Measurements from ENCODE around the gene VIPR2.

Gene VIPR2

GRCh38 chr7:159147687-159148086 is 3.0 kb upstream of the VIPR2 start:
- Histone ChIP-seq H2AFZ (ENCODE audit: low read depth, low read length) (no peak overlapping the region), H3K4me2 (ENCODE audit: insufficient read depth, low read length) (no peak overlapping the region), H3K79me2 (ENCODE audit: insufficient read depth, low read length) (peaks cover 18% of the 10 kb centered on the region), H3K9ac (ENCODE audit: low read depth, low read length) (no peak overlapping the region), H3K36me3 (ENCODE audit: insufficient read depth, low read length) (peaks cover 4% of the 10 kb centered on the region; the same call in 1 of the 2 replicates), H3K9me3 (ENCODE audit: insufficient read depth, low read length, severe bottlenecking) (no peaks in the 10 kb centered on the region), H3K4me3 (ENCODE audit: low read depth in 1 of 2, low read length in 2 of 2) (no peak overlapping the region), H4K20me1 (ENCODE audit: insufficient read depth, low read length) (peaks cover 4% of the 10 kb centered on the region; the same call in 1 of the 2 replicates), H3K27ac (ENCODE audit: low read length) (no peak overlapping the region), H3K4me1 (ENCODE audit: insufficient read depth, low read length) (peaks cover 13% of the 10 kb centered on the region), H3K27me3 (ENCODE audit: insufficient read depth, low read length, poor library complexity) (no peaks in the 10 kb centered on the region)
- DNase-seq, result no peak
- ATAC-seq (ENCODE audit: insufficient read depth, low read depth), result no peak
- no peak for TF ChIP-seq CTCF (IDR thresholded peaks at IDR 0.05; ENCODE audit: borderline replicate concordance, extremely low read depth, low read length, poor library complexity, severe bottlenecking)
- TF ChIP-seq EZH2 (IDR thresholded peaks at IDR 0.05; ENCODE audit: borderline replicate concordance, low read depth, low read length, severe bottlenecking), result no peak

DNA sequence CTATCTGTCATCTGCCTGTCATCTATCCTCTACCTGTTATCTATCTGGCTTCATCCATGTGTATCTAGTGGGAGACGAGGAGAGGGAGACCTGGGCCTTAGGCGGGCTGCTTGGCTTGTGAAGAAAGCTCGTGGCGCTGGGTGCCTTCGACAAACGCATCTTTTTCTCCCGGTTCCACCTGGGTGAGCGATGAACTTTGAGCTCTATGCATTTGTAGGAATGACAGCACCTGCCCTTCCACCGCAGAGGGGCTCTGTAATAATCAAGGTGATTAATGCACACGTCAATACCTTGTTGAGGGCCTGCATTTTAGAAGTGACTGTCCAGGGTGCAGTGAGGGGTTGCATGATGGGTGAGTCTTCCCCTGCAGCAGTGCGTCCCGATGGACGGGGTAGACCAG is 2.6 kb upstream of the VIPR2 start:
- no peak overlapping the region for H2AFZ ChIP-seq (ENCODE audit: low read depth, low read length)
- H3K4me2 ChIP-seq (ENCODE audit: insufficient read depth, low read length), result no peak overlapping the region
- no peak for DNase-seq
- peaks cover 18% of the 10 kb centered on the region for H3K4me1 ChIP-seq (ENCODE audit: insufficient read depth, low read length)
- no peak overlapping the region for H3K4me3 ChIP-seq (ENCODE audit: low read depth in 1 of 2, low read length in 2 of 2)
- H3K79me2 ChIP-seq (ENCODE audit: insufficient read depth, low read length), result peaks cover 22% of the 10 kb centered on the region
- no peak for TF ChIP-seq CTCF (IDR thresholded peaks at IDR 0.05; ENCODE audit: borderline replicate concordance, extremely low read depth, low read length, poor library complexity, severe bottlenecking)
- no peak for TF ChIP-seq EZH2 (IDR thresholded peaks at IDR 0.05; ENCODE audit: borderline replicate concordance, low read depth, low read length, severe bottlenecking)
- no peak overlapping the region for H3K9ac ChIP-seq (ENCODE audit: low read depth, low read length)
- H3K27ac ChIP-seq (ENCODE audit: low read length), result no peak overlapping the region
- H4K20me1 ChIP-seq (ENCODE audit: insufficient read depth, low read length), result peaks cover 4% of the 10 kb centered on the region; the same call in 1 of the 2 replicates
- peaks cover 6% of the 10 kb centered on the region for H3K36me3 ChIP-seq (ENCODE audit: insufficient read depth, low read length)
- no peaks in the 10 kb centered on the region for H3K27me3 ChIP-seq (ENCODE audit: insufficient read depth, low read length, poor library complexity)
- no peaks in the 10 kb centered on the region for H3K9me3 ChIP-seq (ENCODE audit: insufficient read depth, low read length, severe bottlenecking)
- ATAC-seq (ENCODE audit: insufficient read depth, low read depth), result no peak

DNA sequence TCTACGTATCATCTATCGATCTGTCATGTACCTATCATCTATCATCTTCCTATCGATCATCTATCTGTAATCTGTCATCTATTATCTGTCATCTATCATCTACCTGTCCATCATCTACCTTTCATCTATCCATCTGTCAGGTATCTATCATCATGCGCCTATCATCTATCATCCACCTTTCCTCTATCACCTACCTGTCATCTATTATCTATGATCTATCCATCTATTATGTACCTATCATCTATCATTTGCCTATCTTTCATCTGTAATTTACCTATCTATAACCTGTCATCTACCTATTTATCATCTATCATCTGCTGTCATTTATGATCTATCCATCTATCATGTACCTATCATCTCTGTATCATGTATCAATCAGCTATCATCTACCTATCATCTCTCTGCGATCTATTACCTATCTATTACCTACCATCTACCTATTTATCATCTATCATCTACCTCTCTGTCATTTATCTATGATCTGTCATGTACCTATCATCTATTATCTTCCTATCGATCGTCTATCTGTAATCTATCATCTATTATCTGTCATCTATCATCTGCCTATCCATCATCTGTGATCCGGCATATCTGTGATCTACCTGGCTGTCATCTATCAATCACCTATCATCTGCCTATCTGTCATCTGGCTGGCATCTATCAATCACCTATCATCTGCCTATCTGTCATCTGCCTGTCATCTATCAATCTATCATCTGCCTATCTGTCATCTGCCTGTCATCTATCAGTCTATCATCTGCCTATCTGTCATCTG is 1.6 kb upstream of the VIPR2 start:
- peaks cover 4% of the 10 kb centered on the region; the same call in 1 of the 2 replicates for H4K20me1 ChIP-seq (ENCODE audit: insufficient read depth, low read length)
- no peak for ATAC-seq (ENCODE audit: insufficient read depth, low read depth)
- H3K27me3 ChIP-seq (ENCODE audit: insufficient read depth, low read length, poor library complexity), result no peaks in the 10 kb centered on the region
- H3K27ac ChIP-seq (ENCODE audit: low read length), result no peak overlapping the region
- H3K4me3 ChIP-seq (ENCODE audit: low read depth in 1 of 2, low read length in 2 of 2), result no peak overlapping the region
- H3K36me3 ChIP-seq (ENCODE audit: insufficient read depth, low read length), result peaks cover 16% of the 10 kb centered on the region
- no peak for DNase-seq
- H3K4me2 ChIP-seq (ENCODE audit: insufficient read depth, low read length), result no peak overlapping the region
- H2AFZ ChIP-seq (ENCODE audit: low read depth, low read length), result no peak overlapping the region
- no peaks in the 10 kb centered on the region for H3K9me3 ChIP-seq (ENCODE audit: insufficient read depth, low read length, severe bottlenecking)
- TF ChIP-seq CTCF (IDR thresholded peaks at IDR 0.05; ENCODE audit: borderline replicate concordance, extremely low read depth, low read length, poor library complexity, severe bottlenecking), result no peak
- no peak for TF ChIP-seq EZH2 (IDR thresholded peaks at IDR 0.05; ENCODE audit: borderline replicate concordance, low read depth, low read length, severe bottlenecking)
- H3K4me1 ChIP-seq (ENCODE audit: insufficient read depth, low read length), result peaks cover 27% of the 10 kb centered on the region
- no peak overlapping the region for H3K9ac ChIP-seq (ENCODE audit: low read depth, low read length)
- H3K79me2 ChIP-seq (ENCODE audit: insufficient read depth, low read length), result peaks cover 32% of the 10 kb centered on the region
